SK-N-SH treated with all-trans-retinoic acid at 6 μM for 48 hours (cell line): ENCODE measurements around the gene PNO1.

ENCODE experiments used
- ATAC-seq: fragments of 200-7000 bp; cut with Tn5 transposase; 3 replicates; pipeline ENCODE4 v1.9.1; 2020; ENCODE audit warnings: mild to moderate bottlenecking, moderate library complexity
- BACH2 ChIP-seq: fragments of 250-450 bp; sonication (Bioruptor Pico); IDR thresholded peaks from 2 replicates; pipeline ENCODE4 v1.9.0; 2021; ENCODE audit warnings: mild to moderate bottlenecking, borderline replicate concordance
- CSRNP3 ChIP-seq: fragments of 250-450 bp; sonication (Bioruptor Pico); IDR thresholded peaks from 2 replicates; pipeline ENCODE4 v1.5.1; 2021; ENCODE audit warnings: mild to moderate bottlenecking, moderate library complexity
- ESRRG ChIP-seq: fragments of 250-450 bp; sonication (Bioruptor Pico); IDR thresholded peaks from 2 replicates; pipeline ENCODE4 v1.6.1; 2021; ENCODE audit warnings: mild to moderate bottlenecking
- ISL1 ChIP-seq: fragments of 250-450 bp; sonication (Bioruptor Pico); IDR thresholded peaks from 2 replicates; pipeline ENCODE4 v2.1.2; 2022; ENCODE audit warnings: mild to moderate bottlenecking, moderate library complexity
- OSR1 ChIP-seq: fragments of 250-450 bp; sonication (Bioruptor Pico); IDR thresholded peaks from 2 replicates; pipeline ENCODE4 v1.8.0; 2022; ENCODE audit warnings: moderate library complexity, mild to moderate bottlenecking, inconsistent platforms
- POU6F1 ChIP-seq: fragments of 250-450 bp; sonication (Bioruptor Pico); IDR thresholded peaks from 2 replicates; pipeline ENCODE4 v1.8.0; 2021; ENCODE audit warnings: low read depth, mild to moderate bottlenecking, moderate library complexity, borderline replicate concordance
- PPARA ChIP-seq: fragments of 250-450 bp; sonication (Bioruptor Pico); IDR thresholded peaks from 2 replicates; pipeline ENCODE4 v1.5.0; 2020; ENCODE audit warnings: mild to moderate bottlenecking, borderline replicate concordance
- RARB ChIP-seq: fragments of 250-450 bp; sonication (Bioruptor Pico); IDR thresholded peaks from 2 replicates; pipeline ENCODE4 v1.8.0; 2021; ENCODE audit warnings: mild to moderate bottlenecking, moderate library complexity
- SNAI2 ChIP-seq: fragments of 250-450 bp; sonication (Bioruptor Pico); IDR thresholded peaks from 2 replicates; pipeline ENCODE4 v1.5.0; 2020; ENCODE audit warnings: mild to moderate bottlenecking, moderate library complexity
- TCF4 ChIP-seq: fragments of 250-450 bp; sonication (Bioruptor Pico); IDR thresholded peaks from 2 replicates; pipeline ENCODE4 v1.8.0; 2021; ENCODE audit warnings: mild to moderate bottlenecking, moderate library complexity, borderline replicate concordance
- TOX ChIP-seq: fragments of 250-450 bp; sonication (Bioruptor Pico); IDR thresholded peaks from 2 replicates; pipeline ENCODE4 v1.8.0; 2021; ENCODE audit warnings: mild to moderate bottlenecking, moderate library complexity, borderline replicate concordance
- ZFP3 ChIP-seq: fragments of 250-450 bp; sonication (Bioruptor Pico); IDR thresholded peaks from 2 replicates; pipeline ENCODE4 v1.5.0; 2020; ENCODE audit warnings: mild to moderate bottlenecking, moderate library complexity
- ZFP30 ChIP-seq: fragments of 450-650 bp; formaldehyde crosslinking; IDR thresholded peaks from 2 replicates; pipeline ENCODE4 v1.5.0; 2022; ENCODE audit warnings: mild to moderate bottlenecking, moderate library complexity
- ZNF70 ChIP-seq: fragments of 450-650 bp; formaldehyde crosslinking; IDR thresholded peaks from 2 replicates; pipeline ENCODE4 v1.5.0; 2020; ENCODE audit warnings: mild to moderate bottlenecking, moderate library complexity
- TF ChIP-seq, protein P1 (sequence below): fragments of 250-450 bp; sonication (Bioruptor Pico); IDR thresholded peaks from 2 replicates; pipeline ENCODE4 v1.5.1; 2020; ENCODE audit warnings: low read depth, mild to moderate bottlenecking, moderate library complexity

The PNO1 gene

DNA sequence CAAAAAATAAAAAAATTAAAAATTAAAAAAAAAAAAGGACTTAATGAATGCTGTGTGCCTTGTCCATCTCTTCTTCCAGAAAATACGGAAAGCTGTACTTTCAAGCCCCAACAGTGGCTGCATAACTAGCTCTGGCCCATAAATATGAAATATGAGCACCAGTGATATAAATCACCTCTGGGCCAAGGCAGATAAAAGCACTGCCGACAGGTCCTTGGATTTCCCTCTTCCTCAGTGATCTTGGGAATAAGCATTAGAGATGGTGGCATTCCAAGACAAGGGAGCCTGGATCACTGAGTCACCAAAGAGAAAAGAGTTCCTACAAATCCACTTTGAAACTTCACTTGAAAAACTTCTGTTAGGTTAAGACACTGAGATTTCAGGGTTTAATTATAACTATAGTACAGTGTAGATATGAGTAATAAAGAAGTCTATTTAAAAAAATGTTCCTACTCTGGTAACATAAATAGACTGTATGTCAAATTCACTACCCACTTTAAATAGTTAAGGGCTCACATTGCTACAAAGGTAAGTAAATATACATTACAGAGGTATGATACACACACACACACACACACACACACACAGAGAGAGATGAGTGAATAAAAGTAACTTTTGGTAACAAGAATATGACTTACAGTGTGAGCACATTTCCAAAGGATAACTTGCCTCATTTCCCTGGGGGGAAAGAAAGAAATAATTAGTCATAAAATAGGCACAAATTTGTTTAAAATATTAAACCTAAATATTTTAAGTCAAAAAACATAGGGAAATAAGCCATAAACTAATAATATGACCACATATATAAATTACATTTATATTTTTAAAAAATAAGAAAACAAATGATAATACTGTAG is 59.0 kb downstream of the PNO1 start:
- TF ChIP-seq ZNF70 (CRISPR knock-in tag) (no peak), ISL1 (0 out of 2 replicates have a peak, but pooled peaks have one; percentile 23)
- TF ChIP-seq, all 23 proteins: peak for 1
- ATAC-seq: peak; percentile 59

DNA sequence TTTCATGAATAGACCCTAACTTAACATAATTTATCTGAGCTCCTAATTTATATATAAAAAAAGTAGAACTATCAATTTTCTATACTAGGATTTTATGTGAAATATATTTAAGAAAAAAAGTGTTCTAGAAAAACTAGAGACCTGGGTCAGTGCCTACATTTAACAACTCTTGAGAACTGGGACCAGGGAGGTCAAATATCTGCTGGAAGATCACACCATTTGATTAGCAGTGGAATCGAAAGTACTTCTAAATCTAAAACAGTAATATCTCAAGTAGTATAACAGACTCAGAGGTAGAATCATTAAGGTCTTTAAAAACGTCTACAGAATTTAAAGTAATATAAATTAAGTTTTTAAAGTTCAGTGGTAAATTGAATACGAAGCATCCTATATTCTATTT is 60.0 kb downstream of the PNO1 start:
- no peak for ATAC-seq
- no peak for TF ChIP-seq RARB (CRISPR knock-in tag)
- TF ChIP-seq SNAI2 (CRISPR knock-in tag): no peak
- no peak for TF ChIP-seq OSR1 (CRISPR knock-in tag)
- no peak for TF ChIP-seq BACH2
- TF ChIP-seq, protein P1, sequence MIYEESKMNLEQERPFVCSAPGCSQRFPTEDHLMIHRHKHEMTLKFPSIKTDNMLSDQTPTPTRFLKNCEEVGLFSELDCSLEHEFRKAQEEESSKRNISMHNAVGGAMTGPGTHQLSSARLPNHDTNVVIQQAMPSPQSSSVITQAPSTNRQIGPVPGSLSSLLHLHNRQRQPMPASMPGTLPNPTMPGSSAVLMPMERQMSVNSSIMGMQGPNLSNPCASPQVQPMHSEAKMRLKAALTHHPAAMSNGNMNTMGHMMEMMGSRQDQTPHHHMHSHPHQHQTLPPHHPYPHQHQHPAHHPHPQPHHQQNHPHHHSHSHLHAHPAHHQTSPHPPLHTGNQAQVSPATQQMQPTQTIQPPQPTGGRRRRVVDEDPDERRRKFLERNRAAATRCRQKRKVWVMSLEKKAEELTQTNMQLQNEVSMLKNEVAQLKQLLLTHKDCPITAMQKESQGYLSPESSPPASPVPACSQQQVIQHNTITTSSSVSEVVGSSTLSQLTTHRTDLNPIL: no peak
- TF ChIP-seq, all 23 proteins: peak for 0

GRCh38 chr2:68218343-68218901 is 60.7 kb downstream of the PNO1 start:
- TF ChIP-seq SNAI2 (CRISPR knock-in tag) (no peak), ZFP30 (CRISPR knock-in tag) (no peak), ZFP3 (no peak), PPARA (CRISPR knock-in tag) (no peak), ESRRG (CRISPR knock-in tag) (no peak), TOX (CRISPR knock-in tag) (no peak), OSR1 (CRISPR knock-in tag) (no peak), ISL1 (no peak), POU6F1 (no peak)
- no peak for ATAC-seq

- no peak; the same call in 2 of the 3 replicates for ATAC-seq
- TF ChIP-seq ISL1: peak; percentile 49; the same call in 1 of the 2 replicates
- TF ChIP-seq, protein P1: no peak
These were observed 64.6 kb downstream of the PNO1 start for GRCh38 chr2:68222287-68222686.

DNA sequence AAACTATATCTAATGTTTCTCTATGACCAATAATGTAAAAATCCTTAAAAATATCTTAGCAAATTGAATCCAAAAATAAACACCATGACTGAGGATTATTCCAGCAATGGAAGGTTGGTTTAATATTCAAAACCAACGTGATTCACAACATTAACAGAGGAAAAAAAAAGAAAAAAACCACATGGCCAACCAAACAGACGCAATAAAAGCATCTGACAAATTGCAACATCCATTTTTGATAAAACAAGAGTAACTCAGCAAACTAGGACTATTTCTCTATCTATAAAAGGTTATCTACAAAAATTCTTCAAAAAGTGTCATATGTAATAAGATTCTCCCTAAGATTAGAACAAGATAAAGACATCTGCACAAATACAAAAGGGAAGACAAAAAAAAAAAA is 65.7 kb downstream of the PNO1 start:
- no peak for TF ChIP-seq RARB (CRISPR knock-in tag)
- TF ChIP-seq ISL1: 0 out of 2 replicates have a peak, but pooled peaks have one; percentile 10
- no peak for ATAC-seq

GRCh38 chr2:68225119-68225632 is 67.5 kb downstream of the PNO1 start:
- TF ChIP-seq RARB (CRISPR knock-in tag) (no peak), SNAI2 (CRISPR knock-in tag) (no peak), TOX (CRISPR knock-in tag) (no peak), ZFP30 (CRISPR knock-in tag) (no peak), CSRNP3 (CRISPR knock-in tag) (no peak), TCF4 (CRISPR knock-in tag) (no peak), BACH2 (no peak)
- TF ChIP-seq, all 23 proteins: peak for 0
- peak; percentile 88 for ATAC-seq
